GM20431 (cell line): Measurements from ENCODE around the gene INTS6.
"Not testable (repeated sequence)": the region's sequence is repeated elsewhere in the genome, so short reads cannot be mapped to it uniquely, and the experiment has no call there.

ENCODE experiments used
- in situ Hi-C: fragments of 300-500 bp; cut with MseI, MboI; formaldehyde crosslinking; loops from one replicate; pipeline ENCODE4 v1.15.0; 2020; ENCODE audit warnings: low sequenced_read_pairs; ENCODE audit not compliant: unreplicated experiment

INTS6 gene

DNA sequence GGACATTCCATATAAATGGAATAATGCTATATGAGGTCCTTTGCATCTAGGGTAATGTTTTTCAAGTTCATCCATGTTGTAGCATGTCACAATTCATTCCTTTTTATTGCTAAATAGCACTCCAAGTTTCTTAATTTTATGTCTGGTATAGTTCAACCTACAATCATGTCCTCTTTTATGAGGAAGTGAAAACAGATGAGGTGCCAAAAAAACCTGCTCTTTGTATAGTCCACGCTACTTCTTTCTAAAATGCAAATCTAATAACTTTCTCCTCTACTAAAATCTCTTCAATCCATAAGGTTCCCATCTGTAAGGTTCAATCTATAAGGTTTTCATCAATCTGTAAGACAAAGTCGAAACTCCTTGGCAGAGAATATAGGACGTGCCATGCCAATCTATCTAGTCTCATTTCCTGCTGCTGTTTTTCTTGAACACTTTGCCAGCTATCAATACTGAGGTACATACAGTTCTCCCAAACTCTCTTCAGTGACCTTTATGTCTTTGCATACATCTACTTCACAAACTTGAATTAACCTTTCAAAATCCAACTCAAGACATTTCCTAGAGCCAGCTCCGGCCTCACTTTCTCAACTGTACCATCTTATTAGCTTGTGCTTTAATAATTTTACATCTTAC lies 33.7 kb downstream of the INTS6 start:
- in situ Hi-C loops = no loop called here

DNA sequence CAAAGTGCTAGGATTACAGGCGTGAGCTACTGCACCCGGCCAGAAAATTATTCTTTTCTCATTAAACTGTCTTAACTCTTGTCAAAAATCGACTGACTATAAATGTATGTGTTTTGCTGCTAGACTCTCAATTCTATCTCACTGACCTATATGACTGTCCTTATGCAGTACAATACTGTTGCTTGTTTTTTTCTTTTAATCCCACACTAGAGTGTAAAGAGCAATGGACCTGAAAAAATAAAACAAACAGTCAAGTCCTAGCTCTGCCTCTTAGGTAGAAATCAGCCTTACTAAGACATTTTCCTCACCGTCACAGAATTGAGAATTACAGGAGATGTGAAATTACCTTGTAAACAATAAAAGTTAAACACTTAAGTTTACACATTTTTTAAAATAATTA lies 35.1 kb downstream of the INTS6 start:
- in situ Hi-C loops = no loop called here

DNA sequence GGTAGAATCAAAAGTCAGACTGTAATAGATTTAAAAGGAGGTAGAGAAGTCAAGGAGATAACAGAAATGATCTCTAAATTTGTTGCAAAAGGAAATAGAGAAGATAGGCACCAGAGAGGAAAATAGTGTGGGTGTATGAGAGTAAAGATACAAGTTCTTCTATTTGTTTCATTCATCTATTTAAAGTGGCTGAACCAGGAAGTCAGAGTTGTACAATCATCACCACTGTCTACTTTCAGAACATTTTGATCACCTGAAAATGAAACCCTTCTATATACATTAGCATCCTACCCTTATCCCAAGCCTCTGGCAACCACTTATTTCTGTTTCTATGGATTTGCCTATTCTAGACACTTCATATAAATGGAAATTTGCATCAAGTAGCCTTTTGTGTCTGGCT lies 36.7 kb downstream of the INTS6 start:
- in situ Hi-C loops = no loop called here

DNA sequence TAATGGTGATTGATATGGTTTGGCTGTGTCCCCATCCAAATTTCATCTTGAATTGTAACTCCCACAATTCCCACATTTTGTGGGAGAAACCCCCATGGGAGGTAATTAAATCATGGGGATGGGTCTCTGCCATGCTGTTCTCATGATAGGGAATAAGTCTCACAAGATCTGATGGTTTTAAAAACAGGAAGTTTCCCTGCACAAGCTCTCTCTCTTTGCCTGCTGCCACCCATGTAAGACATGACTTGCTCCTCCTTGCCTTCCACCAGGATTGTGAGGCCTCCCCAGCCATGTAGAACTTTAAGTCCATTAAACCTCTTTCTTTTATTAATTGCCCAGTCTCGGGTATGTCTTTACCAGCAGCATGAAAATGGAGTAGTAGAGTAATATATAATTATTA lies 37.5 kb downstream of the INTS6 start:
- in situ Hi-C loops = not testable (repeated sequence)

DNA sequence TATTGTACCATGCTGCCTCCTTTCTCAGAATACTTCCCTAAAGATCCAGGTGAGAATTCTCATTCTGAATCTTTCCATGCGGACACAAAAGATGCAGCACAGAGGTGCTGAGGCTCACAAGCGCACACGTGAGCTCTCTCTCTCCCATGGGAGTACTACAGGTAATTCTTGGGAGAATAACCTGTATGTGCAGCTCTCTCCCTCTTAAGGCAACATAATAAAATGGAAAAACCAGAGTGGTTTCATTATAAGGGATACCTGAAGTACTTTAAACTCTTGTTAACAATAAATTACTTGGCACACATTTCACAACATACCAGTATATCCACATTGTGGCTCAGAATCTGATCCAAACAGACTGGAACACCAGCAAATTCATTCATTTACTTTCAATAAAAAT lies 40.4 kb downstream of the INTS6 start:
- in situ Hi-C loops = no loop called here

DNA sequence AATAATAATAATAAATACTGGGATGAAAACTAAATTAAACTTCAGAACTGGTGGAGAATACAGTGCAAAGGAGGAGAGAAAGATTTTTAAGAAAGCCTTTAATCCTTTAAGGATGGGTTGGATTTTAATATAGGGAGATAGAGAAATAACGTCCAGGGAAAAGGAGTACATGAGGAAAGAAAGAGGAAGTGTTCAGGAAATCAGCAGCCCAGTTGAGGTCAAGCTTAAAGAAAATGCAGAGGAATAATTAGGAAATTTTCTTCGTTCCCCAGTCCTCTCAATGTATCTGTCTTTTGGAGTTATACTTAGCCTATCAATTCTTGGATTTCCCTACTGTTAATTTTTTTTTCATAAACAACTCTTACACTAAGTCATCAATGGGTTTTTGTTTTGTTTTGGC lies 47.7 kb downstream of the INTS6 start:
- in situ Hi-C loops = no loop called here

DNA sequence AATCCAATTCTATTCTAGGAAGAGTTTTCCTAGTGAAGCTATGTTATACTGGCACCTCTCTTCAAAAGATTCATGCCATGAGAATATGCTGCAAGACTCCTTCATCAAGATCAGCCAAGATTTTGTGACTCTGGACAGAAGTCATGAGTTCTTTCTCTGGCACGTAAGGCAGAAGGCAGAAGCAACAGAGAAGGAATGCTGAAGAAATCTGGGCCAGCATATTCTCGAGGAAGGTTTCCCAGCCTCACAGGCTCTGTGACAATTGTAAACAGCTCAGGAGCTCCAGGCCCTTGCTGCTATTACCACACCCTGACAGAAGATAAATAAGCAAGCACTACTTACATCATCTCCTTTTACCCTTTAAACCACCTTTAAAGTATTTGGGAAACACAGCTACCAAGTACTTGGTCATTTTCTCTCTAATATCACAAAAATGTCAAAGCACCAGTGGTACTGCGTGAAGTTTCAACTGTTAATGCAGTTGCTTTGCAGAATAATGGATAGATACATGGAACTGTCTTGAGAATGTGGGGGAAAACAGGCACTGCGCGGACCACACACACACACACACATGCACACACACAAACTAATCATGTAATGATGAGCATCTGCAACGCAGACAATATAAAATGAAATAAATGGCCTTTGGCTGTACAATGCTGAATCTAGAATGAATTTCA lies 55.4 kb downstream of the INTS6 start:
- in situ Hi-C loops = no loop called here

DNA sequence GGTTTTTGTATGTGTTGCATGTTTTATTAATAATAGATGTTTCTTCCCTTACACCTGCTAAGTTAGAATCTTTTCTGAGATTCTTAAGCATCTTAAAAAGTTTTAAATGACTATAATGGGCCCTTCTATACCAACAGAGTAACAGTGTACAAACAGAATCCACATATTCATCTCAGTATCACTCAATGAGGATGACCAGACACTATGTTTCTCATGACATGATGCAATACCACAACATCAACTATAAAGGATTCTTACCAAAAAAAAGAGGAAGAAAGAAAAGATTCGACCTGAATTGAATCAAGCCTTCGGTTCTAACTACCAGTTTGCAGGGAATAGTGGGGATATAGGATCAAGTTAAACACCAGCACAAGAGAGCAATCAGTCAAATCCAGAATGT lies 56.5 kb downstream of the INTS6 start:
- in situ Hi-C loops = no loop called here

DNA sequence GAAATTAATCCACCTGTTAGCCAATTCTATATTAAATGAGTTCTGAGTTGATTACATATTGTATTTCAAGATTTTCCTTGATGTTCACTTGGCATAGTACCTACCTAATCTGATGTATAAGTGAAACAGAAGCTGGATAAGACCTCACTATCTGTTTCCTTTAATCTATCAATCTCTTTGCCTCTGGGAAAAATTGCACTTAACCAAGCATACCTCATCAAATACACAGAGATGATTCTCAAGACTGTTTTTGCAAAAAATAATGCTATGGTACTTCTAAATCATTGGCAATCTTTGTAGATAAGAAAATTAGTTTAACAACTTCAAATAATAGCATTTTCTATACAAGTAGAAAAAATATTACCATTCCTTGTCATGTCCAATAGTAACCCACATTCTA lies 58.1 kb downstream of the INTS6 start:
- in situ Hi-C loops = no loop called here

DNA sequence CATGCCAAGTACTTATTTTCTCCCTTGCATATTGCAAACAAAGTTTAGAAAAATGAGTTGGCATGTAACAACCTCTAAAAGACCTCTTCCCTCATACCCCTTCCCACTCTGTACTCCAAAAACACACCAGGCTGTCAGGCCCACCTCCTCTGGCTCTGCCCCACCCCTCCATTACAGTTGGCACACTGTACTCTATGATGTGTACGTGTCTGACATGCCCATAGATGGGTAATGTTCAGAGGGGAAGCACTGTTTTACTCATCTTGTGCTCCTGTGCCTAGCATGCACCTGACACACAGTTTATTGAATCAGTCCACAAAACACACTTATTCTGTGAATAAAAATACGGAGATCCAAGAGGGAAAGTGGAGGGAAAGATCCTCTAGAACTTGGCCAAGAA lies 67.7 kb downstream of the INTS6 start:
- in situ Hi-C loops = no loop called here

DNA sequence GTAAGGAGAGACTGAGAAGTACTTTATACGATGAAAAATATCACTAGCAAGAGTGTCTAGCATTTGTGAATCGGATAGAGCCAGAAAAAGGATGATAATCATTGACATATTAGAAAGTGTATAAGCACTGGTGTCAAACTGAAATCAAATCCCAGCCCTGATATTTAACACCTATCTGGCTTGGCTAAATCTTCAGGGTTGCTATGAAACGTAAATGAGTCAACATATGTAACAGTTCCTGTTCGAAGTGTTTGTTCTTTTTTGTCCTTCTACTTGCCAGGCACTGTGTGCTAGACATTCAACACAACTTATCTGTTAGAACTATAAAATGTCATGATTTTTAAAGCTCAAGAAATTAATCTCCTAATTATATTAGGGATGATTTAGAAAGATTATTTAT lies 72.6 kb downstream of the INTS6 start:
- in situ Hi-C loops = no loop called here

DNA sequence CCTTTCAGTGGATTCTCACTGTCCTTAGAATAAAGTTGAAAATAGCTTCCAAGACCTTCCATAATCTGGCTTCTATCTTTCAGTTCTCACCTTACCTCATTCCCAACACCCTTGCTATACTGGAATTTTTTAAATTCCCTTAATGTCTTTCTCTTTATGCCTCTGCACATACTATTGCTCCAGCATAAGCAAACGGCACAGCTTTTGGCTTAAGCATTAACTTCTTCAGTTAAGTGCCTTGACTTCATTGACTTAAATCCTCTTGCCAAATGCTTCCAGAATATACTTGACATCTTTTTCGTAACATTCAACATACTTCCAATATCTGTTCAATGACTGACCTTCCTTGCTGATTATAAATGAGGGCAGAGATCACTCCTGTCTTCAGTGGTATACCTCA lies 79.4 kb downstream of the INTS6 start:
- in situ Hi-C loops = no loop called here

DNA sequence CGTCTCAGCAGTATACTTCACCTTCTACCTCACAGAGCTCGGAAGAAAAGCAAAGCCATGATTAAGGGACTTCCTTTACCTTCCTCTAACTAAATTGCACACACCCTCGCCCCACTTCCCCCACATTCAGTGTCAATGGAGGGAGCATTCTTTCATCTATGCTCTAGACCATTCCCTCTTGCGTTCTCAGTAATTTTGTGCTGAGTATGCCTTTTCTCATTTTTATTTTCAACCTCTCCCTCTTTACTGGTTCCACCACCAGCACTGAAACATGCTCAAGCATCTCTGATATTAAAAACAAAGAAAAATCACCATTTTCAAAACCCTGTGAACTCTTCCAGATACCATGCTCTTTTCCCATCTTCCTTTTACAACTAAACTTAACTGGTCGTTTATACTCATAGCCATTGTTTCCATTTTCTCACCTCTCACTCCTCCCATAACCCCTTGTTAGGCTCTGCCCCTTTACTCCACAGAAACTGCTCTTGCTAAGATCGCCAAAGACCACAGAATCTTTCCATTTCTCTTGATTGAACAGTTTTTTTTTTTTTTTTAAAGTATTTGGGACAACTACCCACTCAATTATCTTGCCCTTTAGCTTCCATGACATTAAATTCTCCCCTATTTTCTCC lies 81.0 kb downstream of the INTS6 start:
- in situ Hi-C loops = no loop called here

DNA sequence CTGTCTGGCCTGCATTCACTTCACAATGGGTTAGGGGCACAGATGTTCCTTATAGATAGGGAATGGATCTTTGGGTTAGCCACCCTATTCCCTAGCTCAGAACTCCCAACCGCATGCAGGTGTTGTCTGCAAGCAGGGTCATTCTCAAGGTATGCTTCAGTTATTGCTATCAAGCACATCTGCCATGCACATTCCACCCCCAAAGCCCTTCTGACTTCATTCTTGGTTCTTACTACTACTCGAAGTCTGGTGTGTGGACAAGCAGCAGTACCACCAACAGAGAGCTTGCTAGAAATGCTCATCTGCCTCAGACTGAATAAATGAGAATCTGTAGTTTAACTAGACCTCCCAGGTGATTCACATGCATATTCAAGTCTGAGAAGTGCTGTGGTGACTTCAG lies 82.0 kb downstream of the INTS6 start:
- in situ Hi-C loops = no loop called here

DNA sequence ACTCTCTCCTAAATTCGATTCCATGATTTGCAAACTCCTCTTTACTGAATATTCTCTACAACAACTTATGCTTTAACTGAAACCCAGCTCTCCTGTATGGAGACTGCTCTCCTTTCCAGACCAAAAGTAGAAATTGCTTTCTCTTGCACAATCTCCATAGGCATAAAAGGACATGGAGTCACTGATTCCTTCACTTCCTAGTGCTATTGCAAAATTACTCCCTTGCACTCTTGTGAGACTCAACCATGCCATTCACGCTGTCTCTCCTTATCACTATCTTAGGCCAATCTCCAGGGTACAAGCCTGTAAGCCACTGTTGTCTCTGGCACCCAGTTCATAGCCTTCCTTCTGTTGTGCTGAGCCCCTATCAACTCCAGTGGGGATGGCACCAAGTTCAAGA lies 82.7 kb downstream of the INTS6 start:
- in situ Hi-C loops = no loop called here

DNA sequence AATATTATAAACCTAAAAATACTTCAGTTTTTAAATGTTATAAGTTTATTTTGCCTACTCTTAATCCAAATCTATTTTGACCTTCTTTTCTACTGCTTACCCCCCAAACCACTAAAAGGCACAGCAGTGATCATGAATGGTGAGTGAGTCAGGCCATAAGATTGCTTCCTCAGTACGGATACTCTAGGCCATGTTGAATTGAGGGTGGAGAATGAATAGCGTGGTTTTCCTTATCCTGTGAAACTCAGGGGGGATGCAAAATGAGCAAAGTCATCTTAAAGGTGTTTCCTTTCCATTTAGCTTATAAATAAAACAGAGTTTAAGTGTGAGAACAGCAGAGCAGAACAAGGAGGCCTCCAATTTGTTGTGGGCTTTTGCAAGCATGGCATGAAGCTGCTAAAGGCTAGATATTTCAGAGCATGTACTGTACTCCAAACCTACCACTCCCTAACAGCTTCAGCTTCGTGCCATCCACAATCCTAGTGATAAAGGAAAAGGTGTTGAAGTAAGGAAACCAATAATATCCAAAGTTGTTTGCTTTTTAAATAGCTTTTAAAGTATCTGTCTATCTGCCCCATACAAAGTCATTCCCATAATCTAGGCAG lies 88.3 kb downstream of the INTS6 start:
- in situ Hi-C loops = no loop called here

DNA sequence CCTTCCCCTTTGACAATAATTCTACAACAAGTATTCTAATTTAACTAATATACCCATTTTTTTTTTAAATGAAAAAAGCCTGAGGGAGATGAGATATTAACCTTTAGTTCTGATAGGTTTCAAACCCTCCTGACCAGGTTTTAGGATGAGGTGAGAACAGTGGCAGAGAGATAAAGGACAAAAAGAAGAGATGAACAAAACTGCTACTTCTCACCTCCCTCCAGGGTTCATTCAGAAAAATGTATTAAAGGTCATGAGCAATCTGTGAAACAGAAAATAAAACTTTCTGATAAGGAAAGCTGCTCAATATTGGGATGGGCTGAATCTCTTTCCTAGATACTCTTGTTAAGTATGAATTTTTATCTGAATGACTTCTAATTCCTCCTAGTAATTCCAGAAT lies 89.2 kb downstream of the INTS6 start:
- in situ Hi-C loops = no loop called here

DNA sequence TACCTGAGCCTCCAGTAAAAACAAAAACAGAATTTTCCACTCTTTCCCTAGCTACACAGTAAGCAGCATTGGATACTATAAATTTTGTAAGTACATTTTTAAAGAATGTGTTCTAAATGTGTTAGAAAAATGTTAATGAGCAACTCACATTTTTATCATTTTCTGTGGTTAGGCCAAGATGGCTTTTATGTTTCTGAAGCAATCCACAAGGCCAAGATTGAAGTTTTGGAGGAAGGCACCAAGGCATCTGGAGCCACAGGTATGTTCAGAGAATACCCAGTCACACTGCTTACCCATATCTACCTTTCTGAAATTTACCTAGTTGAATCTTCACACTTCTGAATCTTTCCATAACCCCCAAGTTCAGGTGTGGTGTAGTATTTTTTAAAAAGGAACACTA lies 91.7 kb downstream of the INTS6 start:
- in situ Hi-C loops = no loop called here

DNA sequence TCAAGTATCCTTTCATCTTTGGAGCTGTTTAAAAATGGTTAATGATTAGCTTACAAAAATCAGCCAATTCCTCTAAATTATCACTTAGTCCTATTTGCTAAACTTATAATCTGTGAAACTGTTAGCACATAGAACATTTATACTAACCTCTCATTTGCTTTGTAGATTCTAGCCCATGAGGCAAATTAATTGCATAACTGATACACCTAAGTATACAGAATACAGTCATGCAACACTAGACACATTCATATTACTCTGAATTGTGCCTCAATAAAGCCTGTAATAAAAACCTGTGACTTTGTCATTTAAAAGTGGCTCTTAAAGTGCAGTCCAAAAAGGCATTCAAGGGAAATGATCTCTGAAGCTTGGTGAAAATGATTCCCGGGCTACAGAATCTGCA lies 92.3 kb downstream of the INTS6 start:
- in situ Hi-C loops = no loop called here

DNA sequence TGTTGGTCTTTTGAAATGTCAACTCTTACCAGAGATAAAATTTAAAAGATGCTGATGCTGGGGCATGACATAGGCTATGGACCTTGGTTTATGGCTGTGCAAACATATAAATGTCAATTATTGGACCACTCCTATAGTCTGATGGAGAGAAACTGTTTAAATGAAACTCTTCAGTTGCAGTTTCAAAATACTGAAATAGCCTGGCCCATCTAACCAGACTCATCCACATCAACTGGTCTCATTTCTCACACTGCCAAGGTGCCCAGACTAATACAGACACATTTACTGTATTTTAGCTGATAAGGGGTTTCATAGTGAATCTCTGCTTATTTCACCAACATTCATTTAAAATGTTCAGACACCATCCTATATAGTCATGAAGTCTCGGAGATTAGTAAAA lies 93.5 kb downstream of the INTS6 start:
- in situ Hi-C loops = no loop called here

DNA sequence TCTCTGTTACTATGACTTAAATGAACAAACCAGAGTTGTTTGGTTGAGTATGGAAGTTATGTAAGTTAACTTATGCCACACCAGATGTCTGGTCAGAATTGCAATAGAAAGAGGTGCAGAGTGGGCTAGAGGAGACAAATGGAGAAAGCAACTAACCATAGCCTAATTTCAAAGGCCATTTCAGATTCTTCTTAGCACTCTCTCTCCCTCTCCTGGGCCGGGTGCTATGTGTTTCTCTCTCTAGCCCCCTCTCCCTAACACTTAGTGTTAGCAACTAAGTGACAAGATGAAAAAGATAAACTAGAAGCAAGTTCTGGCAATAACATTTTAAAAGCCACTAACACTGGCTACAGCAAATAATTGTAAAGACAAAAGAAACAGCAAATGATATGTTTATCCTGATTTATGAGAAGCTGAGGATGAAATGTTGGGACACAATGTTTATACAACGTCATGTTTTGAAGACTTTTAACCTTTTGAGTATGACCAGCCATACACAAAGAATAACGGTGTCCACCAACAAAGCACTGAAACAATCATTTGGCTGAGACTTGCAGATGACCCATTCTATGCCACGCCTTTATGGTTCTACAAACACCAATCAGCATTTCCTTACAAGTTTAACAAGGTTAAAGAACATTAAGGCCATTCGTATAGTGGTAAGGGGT lies 94.8 kb downstream of the INTS6 start:
- in situ Hi-C loops = no loop called here
